Natural killer cell (primary cell): ENCODE results near the gene PSME3. TPM values are rescaled to one million over a fixed set of nuclear protein-coding genes. Genes with fewer than 3 reads are reported as not detected.

Experiments
- ATAC-seq, 3 donors: fragments of 150-1000 bp in 2 of 3; fragments of 200-7000 bp in 1 of 3; cut with Tn5 transposase; 1 replicate in 1 of 3; 2 replicates in 2 of 3; pipeline ENCODE4 v1.10.0; 2021; ENCODE audit warnings: mild to moderate bottlenecking in 2 of 3, moderate library complexity in 2 of 3
- DNase-seq, 2 donors: peaks; one replicate each; pipeline versions ENCODE4 v3.0.0 to v3.0.0-alpha.2; 2013 to 2021; ENCODE audit warnings: mixed read lengths in 1 of 2
- H3K27ac ChIP-seq: one replicate; pipeline ENCODE4 v1.5.1; 2013; ENCODE audit warnings: mild to moderate bottlenecking, low read length
- H3K27me3 ChIP-seq: one replicate; pipeline ENCODE4 v1.6.1; 2013; ENCODE audit warnings: low read length; ENCODE audit not compliant: control insufficient read depth, insufficient read depth
- H3K36me3 ChIP-seq: one replicate; pipeline ENCODE4 v1.6.1; 2013; ENCODE audit warnings: low read length; ENCODE audit not compliant: control insufficient read depth, insufficient read depth
- H3K4me1 ChIP-seq: one replicate; pipeline ENCODE4 v1.6.1; 2013; ENCODE audit warnings: low read length; ENCODE audit not compliant: control insufficient read depth, insufficient read depth
- H3K4me3 ChIP-seq: one replicate; pipeline ENCODE4 v1.5.1; 2013; ENCODE audit warnings: low read length
- H3K9me3 ChIP-seq: one replicate; pipeline ENCODE4 v1.6.1; 2013; ENCODE audit warnings: low read length; ENCODE audit not compliant: control insufficient read depth, insufficient read depth
- H3K27ac Mint-ChIP-seq, 2 donors: one replicate each; pipeline ENCODE4 v1.8.0; 2022; ENCODE audit warnings: mild to moderate bottlenecking in 2 of 2, mixed read lengths in 2 of 2, moderate library complexity in 1 of 2
- H3K27me3 Mint-ChIP-seq, 2 donors: one replicate each; pipeline ENCODE4 v1.8.0; 2022; ENCODE audit warnings: low read depth in 2 of 2, mixed read lengths in 2 of 2
- H3K36me3 Mint-ChIP-seq: one replicate; pipeline ENCODE4 v1.8.0; 2022; ENCODE audit warnings: mixed read lengths
- H3K4me1 Mint-ChIP-seq, 2 donors: one replicate each; pipeline ENCODE4 v1.8.0; 2022; ENCODE audit warnings: mixed read lengths in 2 of 2
- H3K4me3 Mint-ChIP-seq: one replicate; pipeline ENCODE4 v1.8.0; 2022; ENCODE audit warnings: mild to moderate bottlenecking, moderate library complexity, mixed read lengths
- H3K9me3 Mint-ChIP-seq, 2 donors: one replicate each; pipeline ENCODE4 v1.8.0; 2022; ENCODE audit warnings: mixed read lengths in 2 of 2
- WGBS: methylation state at CpG from one replicate; pipeline ENCODE4 v1.1.7; 2013; ENCODE audit warnings: missing lambda C conversion rate; ENCODE audit not compliant: insufficient coverage; 5-methylcytosine and 5-hydroxymethylcytosine counted together
- intact Hi-C: fragments of 100-400 bp; cut with micrococcal nuclease; formaldehyde crosslinking; loops from one replicate; pipeline ENCODE4 v1.14.2; 2022
- total RNA-seq, 4 donors: library from RNA; stranded (reverse); fragments of 120-200 nt in 1 of 4; gene quantifications; one replicate each; pipeline versions ENCODE4 v1.2.3 to v1.2.4, GENCODE V29; 2013 to 2022
- TF ChIP-seq, protein P1 (sequence below): fragments of 200-600 bp; IDR thresholded peaks from one replicate; pipeline ENCODE4 v1.8.0; 2022; ENCODE audit warnings: antibody characterized with exemption

PSME3 gene
- total RNA-seq, 3 donors from 2014 or later (not counting 1 experiment from before 2014, with no cell fraction given): 82.8 to 92.5 (median 90.6) TPM

DNA sequence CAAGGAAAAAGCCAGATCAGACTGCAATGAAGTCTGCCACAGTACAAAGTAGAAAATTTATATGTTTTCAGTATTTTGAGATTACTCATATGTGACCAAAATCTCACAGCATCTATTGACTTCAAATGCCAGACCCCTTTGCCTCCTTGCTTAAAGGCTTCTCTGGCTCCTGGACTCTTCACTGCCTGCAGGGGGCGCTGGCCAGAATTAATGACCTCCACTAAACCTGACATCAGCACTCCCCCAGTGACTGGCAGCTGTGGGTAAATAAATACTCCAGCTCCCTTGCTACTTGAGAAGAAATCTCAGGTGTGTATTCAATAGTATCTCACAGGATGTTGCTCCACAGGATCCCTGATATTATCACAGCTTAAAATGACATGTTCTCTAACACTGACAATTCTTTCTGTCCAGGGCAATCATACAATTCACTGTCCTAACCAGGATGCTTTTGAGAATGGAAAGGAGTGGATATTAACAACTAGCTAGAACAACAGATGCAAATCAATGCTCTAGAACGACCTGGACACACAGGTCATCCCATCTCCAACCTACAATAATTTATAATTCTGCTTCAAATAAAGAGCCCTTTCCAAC is 13.2 kb upstream of the PSME3 start:
- H3K9me3 ChIP-seq: no peaks in the 10 kb centered on the region
- no peak overlapping the region for H3K4me3 ChIP-seq
- H3K36me3 ChIP-seq: peaks cover 51% of the 10 kb centered on the region
- H3K4me1 ChIP-seq: peaks cover 18% of the 10 kb centered on the region
- no peaks in the 10 kb centered on the region for H3K27me3 Mint-ChIP-seq
- 41% methylated on average over 2 of the region's 2 CpGs for WGBS
- peak overlapping the region in 1 of 2 donors; percentile 51 for H3K27ac Mint-ChIP-seq
- peaks cover 19 to 26% of the 10 kb centered on the region in 2 donors for H3K4me1 Mint-ChIP-seq
- peak in 1 of 3 donors; percentile 21 for ATAC-seq
- no peaks in the 10 kb centered on the region for H3K27me3 ChIP-seq
- H3K4me3 Mint-ChIP-seq: no peak overlapping the region
- no peaks in the 10 kb centered on the region for H3K9me3 Mint-ChIP-seq
- TF ChIP-seq, protein P1, sequence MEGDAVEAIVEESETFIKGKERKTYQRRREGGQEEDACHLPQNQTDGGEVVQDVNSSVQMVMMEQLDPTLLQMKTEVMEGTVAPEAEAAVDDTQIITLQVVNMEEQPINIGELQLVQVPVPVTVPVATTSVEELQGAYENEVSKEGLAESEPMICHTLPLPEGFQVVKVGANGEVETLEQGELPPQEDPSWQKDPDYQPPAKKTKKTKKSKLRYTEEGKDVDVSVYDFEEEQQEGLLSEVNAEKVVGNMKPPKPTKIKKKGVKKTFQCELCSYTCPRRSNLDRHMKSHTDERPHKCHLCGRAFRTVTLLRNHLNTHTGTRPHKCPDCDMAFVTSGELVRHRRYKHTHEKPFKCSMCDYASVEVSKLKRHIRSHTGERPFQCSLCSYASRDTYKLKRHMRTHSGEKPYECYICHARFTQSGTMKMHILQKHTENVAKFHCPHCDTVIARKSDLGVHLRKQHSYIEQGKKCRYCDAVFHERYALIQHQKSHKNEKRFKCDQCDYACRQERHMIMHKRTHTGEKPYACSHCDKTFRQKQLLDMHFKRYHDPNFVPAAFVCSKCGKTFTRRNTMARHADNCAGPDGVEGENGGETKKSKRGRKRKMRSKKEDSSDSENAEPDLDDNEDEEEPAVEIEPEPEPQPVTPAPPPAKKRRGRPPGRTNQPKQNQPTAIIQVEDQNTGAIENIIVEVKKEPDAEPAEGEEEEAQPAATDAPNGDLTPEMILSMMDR: peak; percentile 73
- no peaks in the 10 kb centered on the region for H3K36me3 Mint-ChIP-seq
- DNase-seq: peak; percentile 52 to 77
- intact Hi-C loops: no loop called here
- H3K27ac ChIP-seq: no peak overlapping the region

- H3K27me3 ChIP-seq: no peaks in the 10 kb centered on the region
- ATAC-seq (no peak), DNase-seq (no peak)
- no peak overlapping the region for H3K4me3 ChIP-seq
- no peaks in the 10 kb centered on the region for H3K9me3 ChIP-seq
- Mint-ChIP-seq H3K4me3 (peak overlapping the region; percentile 42), H3K4me1 (peaks cover 19 to 26% of the 10 kb centered on the region in 2 donors), H3K36me3 (no peaks in the 10 kb centered on the region), H3K9me3 (no peaks in the 10 kb centered on the region), H3K27me3 (no peaks in the 10 kb centered on the region), H3K27ac (peak overlapping the region in 1 of 2 donors; percentile 61)
- intact Hi-C loops: no loop called here
- 100% methylated on average over 3 of the region's 7 CpGs for WGBS
- TF ChIP-seq, protein P1: no peak
- no peak overlapping the region for H3K27ac ChIP-seq
- H3K4me1 ChIP-seq: peaks cover 18% of the 10 kb centered on the region
- peaks cover 40% of the 10 kb centered on the region for H3K36me3 ChIP-seq
These were observed 12.0 kb upstream of the PSME3 start for GRCh38 chr17:42821176-42821575.

DNA sequence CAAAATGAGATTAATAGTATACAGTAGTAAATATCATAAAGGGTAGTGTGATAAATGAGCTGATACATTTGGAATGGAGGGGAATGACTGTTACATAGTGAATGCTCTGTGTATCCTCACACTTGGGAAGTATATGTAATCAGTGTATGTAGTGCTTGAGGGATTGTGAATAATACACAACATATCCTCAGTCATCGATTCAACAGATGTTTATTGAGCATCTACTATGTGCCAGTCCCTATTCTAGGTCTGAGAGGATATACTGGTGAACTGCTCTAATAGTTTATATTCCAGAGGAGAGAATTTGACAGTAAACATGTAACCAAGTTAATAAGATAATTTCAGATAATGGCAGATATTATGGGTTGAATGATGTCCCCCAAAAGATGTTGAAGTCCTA is 5.7 kb upstream of the PSME3 start:
- ATAC-seq (no peak), DNase-seq (no peak)
- Mint-ChIP-seq H3K36me3 (no peaks in the 10 kb centered on the region), H3K4me3 (no peak overlapping the region), H3K4me1 (peaks cover 18 to 21% of the 10 kb centered on the region in 2 donors), H3K9me3 (no peaks in the 10 kb centered on the region), H3K27me3 (peaks cover 9 to 13% of the 10 kb centered on the region in 2 donors), H3K27ac (no peak overlapping the region)
- TF ChIP-seq, protein P1: no peak
- Histone ChIP-seq H3K27me3 (peaks cover 3% of the 10 kb centered on the region), H3K4me3 (no peak overlapping the region), H3K27ac (no peak overlapping the region), H3K4me1 (peaks cover 18% of the 10 kb centered on the region), H3K9me3 (no peaks in the 10 kb centered on the region), H3K36me3 (peaks cover under 1% of the 10 kb centered on the region)
- intact Hi-C loops: no loop called here
- WGBS: no CpG with 5 or more reads among the region's 1 CpG

DNA sequence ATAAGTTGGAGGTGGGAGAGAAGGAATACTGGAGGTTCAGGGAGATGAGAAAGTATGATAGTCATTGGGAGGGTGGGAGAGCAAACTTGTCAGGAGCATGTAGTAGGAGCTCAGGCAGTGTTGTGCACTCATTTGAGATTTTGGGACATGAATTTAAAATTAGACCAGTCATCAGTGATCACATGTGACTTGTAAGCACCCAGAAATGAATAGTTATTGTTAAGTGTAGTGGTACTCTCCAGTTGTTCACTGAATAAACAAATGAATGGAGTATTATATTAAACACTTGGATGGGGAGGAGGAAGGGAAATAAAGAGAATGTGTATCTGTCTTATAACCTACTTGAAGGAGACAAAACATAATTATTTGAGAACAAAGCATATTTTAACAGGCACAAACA is 2.2 kb upstream of the PSME3 start:
- Mint-ChIP-seq H3K9me3 (no peaks in the 10 kb centered on the region), H3K36me3 (no peaks in the 10 kb centered on the region), H3K4me3 (peak overlapping the region; percentile 47), H3K27ac (peak overlapping the region in 1 of 2 donors; percentile 1), H3K27me3 (peaks cover 9 to 13% of the 10 kb centered on the region in 2 donors), H3K4me1 (peaks cover 22 to 29% of the 10 kb centered on the region in 2 donors)
- no peak overlapping the region for H3K4me3 ChIP-seq
- ATAC-seq (no peak), DNase-seq (no peak)
- H3K4me1 ChIP-seq: peaks cover 7% of the 10 kb centered on the region
- H3K36me3 ChIP-seq: peaks cover 1% of the 10 kb centered on the region
- intact Hi-C loops: loop anchor here (5.0 to 10.0 kb wide), 2 partner anchors 151 to 654 kb away; partner anchors contain the start of genes DHX8, PTGES3L and RUNDC1
- TF ChIP-seq, protein P1: no peak
- no peak overlapping the region for H3K27ac ChIP-seq
- peaks cover 3% of the 10 kb centered on the region for H3K27me3 ChIP-seq
- H3K9me3 ChIP-seq: no peaks in the 10 kb centered on the region
